Heart left ventricle (tissue), 13 donors: ENCODE data around the gene SEMA3B.

Source experiments
- CTCF ChIP-seq, 12 donors: fragments of 200-600 bp; sonication (generic) in 4 of 12; IDR thresholded peaks; one replicate each; pipeline versions ENCODE4 v1.5.0 to v1.8.0; 2018 to 2022; ENCODE audit warnings: antibody characterized with exemption in 12 of 12, mild to moderate bottlenecking in 5 of 12
- POLR2A ChIP-seq, 2 donors: fragments of 450-650 bp; IDR thresholded peaks; one replicate each; pipeline ENCODE4 v1.6.1; 2017; ENCODE audit warnings: antibody characterized with exemption in 2 of 2, mild to moderate bottlenecking in 2 of 2, moderate library complexity in 2 of 2
- donor health status: ischemic (EF 13 %, LVEDD 7.1; RV severe dilation, severe dysfunction).
- donor health status: DM: no; HTN: yes; CAD: no.
- donor health status: DM: no; HTN: no; CAD: no.
- donor health status: ischemic (EF 25% LVEDD 6.9; RV normal size, moderate dysfunction).
- donor health status: ischemic (EF 25% LVEDD 5.7; RV mildly dilated, moderate dysfunction).
- donor health status: ischemic (EF 35%, LVEDD 5.7; RV mildly dilated, moderate dysfunction).
- donor health status: nonischemic (EF 11% LVEDD 7.7; RV severe dilation, severe dysfunction).
- donor health status: DM: yes; HTN: yes; CAD: no.
- donor health status: PGD.
- donor health status: ischemic (EF 29% LVEDD 5.4; RV normal size, mild dysfunction).
- donor health status: nonischemic (EF 23%, LVEDD 6.1; RV moderate dilation, normal function).

GRCh38 chr3:50241163-50241562, 27.8 kb upstream of the SEMA3B start:
- TF ChIP-seq CTCF (IDR thresholded peaks at IDR 0.05) (no peak), POLR2A (IDR thresholded peaks at IDR 0.05) (no peak)
